Tibial artery (tissue), 4 donors: ENCODE data around the gene HLA-A.
A peak's percentile ranks its signal among the peaks of the same experiment; 100 is the strongest.

Experiments used
- DNase-seq, 2 donors: peaks; one replicate each; pipeline ENCODE4 v3.0.0-alpha.2; 2019
- H3K27ac ChIP-seq, 2 donors: fragments of 200-600 bp; sonication (generic) in 1 of 2; 1 replicate in 1 of 2; 2 replicates in 1 of 2; pipeline ENCODE4 v1.5.1; 2018 to 2019; ENCODE audit warnings: mild to moderate bottlenecking in 1 of 2
- H3K27me3 ChIP-seq, 2 donors: fragments of 200-600 bp; sonication (generic) in 1 of 2; one replicate each; pipeline versions ENCODE4 v1.5.1 to v1.6.0; 2016 to 2019
- H3K36me3 ChIP-seq, 3 donors: fragments of 200-600 bp; sonication (generic) in 2 of 3; one replicate each; pipeline ENCODE4 v1.5.1; 2016 to 2019; ENCODE audit warnings: mild to moderate bottlenecking in 2 of 3
- H3K4me1 ChIP-seq, 4 donors: fragments of 200-600 bp; sonication (generic) in 2 of 4; 1 replicate in 3 of 4; 2 replicates in 1 of 4; pipeline ENCODE4 v1.5.1; 2016 to 2019
- H3K4me3 ChIP-seq, 2 donors: fragments of 200-600 bp; sonication (generic) in 1 of 2; 1 replicate in 1 of 2; 2 replicates in 1 of 2; pipeline ENCODE4 v1.5.1; 2018 to 2019; ENCODE audit warnings: mild to moderate bottlenecking in 2 of 2
- H3K9me3 ChIP-seq, 3 donors: fragments of 200-600 bp; sonication (generic) in 1 of 3; one replicate each; pipeline ENCODE4 v1.5.1; 2016 to 2019
- CTCF ChIP-seq, 2 experiments: fragments of 200-600 bp in 1 of 2; fragments of 450-650 bp in 1 of 2; IDR thresholded peaks; one replicate each; pipeline ENCODE4 v1.5.1; 2017 to 2019; ENCODE audit warnings: antibody characterized with exemption in 2 of 2, mild to moderate bottlenecking in 1 of 2, moderate library complexity in 1 of 2
- intact Hi-C: fragments of 100-400 bp; cut with DNase I; formaldehyde crosslinking; loops from one replicate; pipeline ENCODE4 v1.15.0; 2023; ENCODE audit warnings: low total_unique reads

The HLA-A gene

DNA sequence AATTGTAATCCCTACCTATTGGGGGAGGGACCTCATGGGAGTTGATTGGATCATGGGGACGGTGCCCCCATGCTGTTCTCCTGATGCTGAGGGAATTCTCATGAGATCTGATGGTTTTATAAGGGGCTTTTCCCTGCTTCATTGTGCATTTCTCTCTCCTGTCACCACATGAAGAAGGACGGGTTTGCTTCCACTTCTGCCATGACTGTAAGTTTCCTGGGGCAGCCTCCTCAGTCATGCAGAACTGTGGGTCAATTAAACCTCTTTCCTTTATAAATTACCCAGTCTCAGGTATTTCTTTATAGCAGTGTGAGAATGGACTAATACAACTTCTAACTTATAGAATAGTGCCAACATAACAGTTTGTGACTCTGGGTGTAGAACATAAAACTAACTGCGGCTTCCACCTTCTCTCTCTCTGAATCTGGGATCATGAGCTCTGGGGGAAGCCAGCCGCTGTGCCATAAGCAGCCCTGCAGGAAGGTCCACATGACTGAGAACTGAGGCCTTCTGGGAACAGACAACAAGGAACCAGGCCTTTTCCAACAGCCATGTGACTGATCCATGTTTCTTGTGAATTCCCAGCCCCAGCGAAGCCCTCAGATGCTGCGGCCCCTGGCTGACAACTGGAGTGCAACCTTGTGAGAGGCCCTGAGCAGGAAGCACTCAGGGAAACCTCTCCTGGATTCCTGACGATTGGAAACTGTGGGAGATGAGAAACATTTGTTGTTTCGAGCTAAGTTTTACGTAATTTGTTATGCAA is 3.4 kb upstream of the HLA-A start:
- H3K4me3 ChIP-seq = no peak overlapping the region
- peaks cover 0 to 3% (median under 1%) of the 10 kb centered on the region in 4 donors for H3K4me1 ChIP-seq
- DNase-seq = no peak
- TF ChIP-seq CTCF (IDR thresholded peaks at IDR 0.05) = no peak
- intact Hi-C loops = no loop called here
- no peaks in the 10 kb centered on the region for H3K9me3 ChIP-seq
- H3K27me3 ChIP-seq = no peaks in the 10 kb centered on the region
- H3K27ac ChIP-seq = no peak overlapping the region
- H3K36me3 ChIP-seq = no peaks in the 10 kb centered on the region

DNA sequence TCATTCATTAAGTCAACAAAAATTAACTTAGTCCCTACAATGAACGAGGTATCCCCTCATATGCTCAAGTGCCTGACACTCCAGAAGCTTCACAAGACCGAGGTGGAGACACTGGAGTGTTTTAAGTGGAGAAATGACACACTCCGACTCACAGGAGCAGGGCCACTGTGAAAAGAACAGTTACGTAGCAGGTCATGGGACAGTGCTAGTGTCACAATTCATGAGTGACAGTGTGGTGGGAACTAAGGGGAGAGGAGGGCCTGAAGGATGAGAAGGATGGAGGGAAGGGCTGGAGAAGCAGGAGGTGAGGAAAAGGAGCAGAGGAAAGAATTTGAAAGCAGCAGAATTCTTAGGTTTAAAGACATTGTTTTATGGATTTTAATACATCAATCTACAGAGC is 1.3 kb upstream of the HLA-A start:
- Histone ChIP-seq H3K27ac (peak overlapping the region; percentile 89 to 93), H3K27me3 (no peaks in the 10 kb centered on the region), H3K36me3 (no peaks in the 10 kb centered on the region), H3K9me3 (no peaks in the 10 kb centered on the region), H3K4me1 (peaks cover 0 to 6% (median 4%) of the 10 kb centered on the region in 4 donors), H3K4me3 (no peak overlapping the region)
- intact Hi-C loops = loop anchor here (5.0 kb wide), 1 partner anchor 54 kb away; no protein-coding TSS in a partner anchor
- no peak for TF ChIP-seq CTCF (IDR thresholded peaks at IDR 0.05)
- peak in 1 of 2 donors; percentile 42 for DNase-seq

DNA sequence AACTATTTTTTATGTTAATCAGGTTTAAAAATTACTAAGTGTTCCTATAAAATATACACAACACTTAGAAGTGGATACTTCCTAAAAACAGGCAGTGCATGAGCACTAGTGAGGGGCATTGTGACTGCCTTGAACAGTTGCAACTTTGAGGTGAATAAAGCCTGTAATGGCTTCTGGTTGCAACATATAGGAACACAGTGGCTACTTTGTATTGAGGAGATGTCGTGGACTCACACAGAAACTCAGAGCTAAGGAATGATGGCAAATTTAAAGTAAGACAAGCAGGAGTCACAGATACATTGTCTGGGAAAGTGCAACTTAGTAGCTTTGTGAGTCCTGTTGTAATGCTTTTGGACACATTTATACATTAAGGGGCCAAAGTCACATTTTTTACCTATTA is 861 bp upstream of the HLA-A start:
- peak overlapping the region; percentile 70 to 78 for H3K4me3 ChIP-seq
- H3K36me3 ChIP-seq = no peaks in the 10 kb centered on the region
- H3K27me3 ChIP-seq = no peaks in the 10 kb centered on the region
- no peak for DNase-seq
- H3K27ac ChIP-seq = peak overlapping the region; percentile 89 to 93
- no peaks in the 10 kb centered on the region for H3K9me3 ChIP-seq
- no peak for TF ChIP-seq CTCF (IDR thresholded peaks at IDR 0.05)
- intact Hi-C loops = loop anchor here (5.0 kb wide), 1 partner anchor 54 kb away; no protein-coding TSS in a partner anchor
- H3K4me1 ChIP-seq = peaks cover 0 to 6% (median 4%) of the 10 kb centered on the region in 4 donors

GRCh38 chr6:29941916-29942274 is 437 bp upstream of the HLA-A start:
- intact Hi-C loops = loop anchor here (5.0 kb wide), 1 partner anchor 55 kb away; no protein-coding TSS in a partner anchor
- peak overlapping the region; percentile 70 to 78 for H3K4me3 ChIP-seq
- H3K36me3 ChIP-seq = no peaks in the 10 kb centered on the region

More at GRCh38 chr6:29941916-29942274, 437 bp upstream of the HLA-A start:
- no peak for DNase-seq
- Histone ChIP-seq H3K27ac (peak overlapping the region; percentile 89 to 93), H3K4me1 (peaks cover 0 to 6% (median 4%) of the 10 kb centered on the region in 4 donors), H3K9me3 (no peaks in the 10 kb centered on the region), H3K27me3 (no peaks in the 10 kb centered on the region)
- no peak for TF ChIP-seq CTCF (IDR thresholded peaks at IDR 0.05)
